ENCODE data around the gene CCDC157. TPM values are rescaled to one million over a fixed set of nuclear protein-coding genes. Genes with fewer than 3 reads are reported as not detected.

CCDC157 gene
- total and polyA plus RNA-seq, 9 of the 15 experiments (the other 6 are each of a cell fraction or from before 2014, with no cell fraction given), result 0.04 to 1.3 (median 0.68) TPM

DNA sequence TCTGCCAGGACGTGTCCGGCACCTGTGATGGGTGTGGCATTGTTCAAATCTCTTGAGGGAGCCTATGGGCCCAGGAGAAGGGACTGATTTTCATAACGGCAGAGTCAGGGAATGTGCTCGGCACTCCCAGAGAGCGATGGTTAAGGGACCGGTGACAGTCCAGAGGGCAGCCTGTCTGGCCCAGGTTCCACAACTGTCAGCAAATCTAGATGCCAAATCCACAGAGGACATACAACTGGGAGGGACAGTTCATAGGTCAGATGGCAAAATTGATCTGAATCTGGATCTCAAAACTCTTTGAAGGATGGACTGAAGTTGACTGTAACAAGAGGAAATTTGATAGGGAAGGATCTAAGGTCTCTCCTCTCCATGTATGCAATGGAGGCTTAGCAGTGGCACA lies 47.5 kb downstream of the CCDC157 start (continued):
- TF ChIP-seq, protein P1, sequence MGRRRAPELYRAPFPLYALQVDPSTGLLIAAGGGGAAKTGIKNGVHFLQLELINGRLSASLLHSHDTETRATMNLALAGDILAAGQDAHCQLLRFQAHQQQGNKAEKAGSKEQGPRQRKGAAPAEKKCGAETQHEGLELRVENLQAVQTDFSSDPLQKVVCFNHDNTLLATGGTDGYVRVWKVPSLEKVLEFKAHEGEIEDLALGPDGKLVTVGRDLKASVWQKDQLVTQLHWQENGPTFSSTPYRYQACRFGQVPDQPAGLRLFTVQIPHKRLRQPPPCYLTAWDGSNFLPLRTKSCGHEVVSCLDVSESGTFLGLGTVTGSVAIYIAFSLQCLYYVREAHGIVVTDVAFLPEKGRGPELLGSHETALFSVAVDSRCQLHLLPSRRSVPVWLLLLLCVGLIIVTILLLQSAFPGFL (CRISPR knock-in tag; IDR thresholded peaks at IDR 0.05), result no peak
- TF ChIP-seq, protein P2, sequence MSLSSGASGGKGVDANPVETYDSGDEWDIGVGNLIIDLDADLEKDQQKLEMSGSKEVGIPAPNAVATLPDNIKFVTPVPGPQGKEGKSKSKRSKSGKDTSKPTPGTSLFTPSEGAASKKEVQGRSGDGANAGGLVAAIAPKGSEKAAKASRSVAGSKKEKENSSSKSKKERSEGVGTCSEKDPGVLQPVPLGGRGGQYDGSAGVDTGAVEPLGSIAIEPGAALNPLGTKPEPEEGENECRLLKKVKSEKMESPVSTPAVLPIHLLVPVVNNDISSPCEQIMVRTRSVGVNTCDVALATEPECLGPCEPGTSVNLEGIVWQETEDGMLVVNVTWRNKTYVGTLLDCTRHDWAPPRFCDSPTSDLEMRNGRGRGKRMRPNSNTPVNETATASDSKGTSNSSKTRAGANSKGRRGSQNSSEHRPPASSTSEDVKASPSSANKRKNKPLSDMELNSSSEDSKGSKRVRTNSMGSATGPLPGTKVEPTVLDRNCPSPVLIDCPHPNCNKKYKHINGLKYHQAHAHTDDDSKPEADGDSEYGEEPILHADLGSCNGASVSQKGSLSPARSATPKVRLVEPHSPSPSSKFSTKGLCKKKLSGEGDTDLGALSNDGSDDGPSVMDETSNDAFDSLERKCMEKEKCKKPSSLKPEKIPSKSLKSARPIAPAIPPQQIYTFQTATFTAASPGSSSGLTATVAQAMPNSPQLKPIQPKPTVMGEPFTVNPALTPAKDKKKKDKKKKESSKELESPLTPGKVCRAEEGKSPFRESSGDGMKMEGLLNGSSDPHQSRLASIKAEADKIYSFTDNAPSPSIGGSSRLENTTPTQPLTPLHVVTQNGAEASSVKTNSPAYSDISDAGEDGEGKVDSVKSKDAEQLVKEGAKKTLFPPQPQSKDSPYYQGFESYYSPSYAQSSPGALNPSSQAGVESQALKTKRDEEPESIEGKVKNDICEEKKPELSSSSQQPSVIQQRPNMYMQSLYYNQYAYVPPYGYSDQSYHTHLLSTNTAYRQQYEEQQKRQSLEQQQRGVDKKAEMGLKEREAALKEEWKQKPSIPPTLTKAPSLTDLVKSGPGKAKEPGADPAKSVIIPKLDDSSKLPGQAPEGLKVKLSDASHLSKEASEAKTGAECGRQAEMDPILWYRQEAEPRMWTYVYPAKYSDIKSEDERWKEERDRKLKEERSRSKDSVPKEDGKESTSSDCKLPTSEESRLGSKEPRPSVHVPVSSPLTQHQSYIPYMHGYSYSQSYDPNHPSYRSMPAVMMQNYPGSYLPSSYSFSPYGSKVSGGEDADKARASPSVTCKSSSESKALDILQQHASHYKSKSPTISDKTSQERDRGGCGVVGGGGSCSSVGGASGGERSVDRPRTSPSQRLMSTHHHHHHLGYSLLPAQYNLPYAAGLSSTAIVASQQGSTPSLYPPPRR (CRISPR knock-in tag; IDR thresholded peaks at IDR 0.05; ENCODE audit: borderline replicate concordance), result no peak
- no peak for TF ChIP-seq GABPB1 (CRISPR knock-in tag; IDR thresholded peaks at IDR 0.05)
- no peak for TF ChIP-seq RAD51 (IDR thresholded peaks at IDR 0.05; ENCODE audit: borderline replicate concordance, low read depth)
- TF ChIP-seq ATF1 (CRISPR knock-in tag; IDR thresholded peaks at IDR 0.05), result no peak
- no peak for TF ChIP-seq ATF1 (tag; IDR thresholded peaks at IDR 0.05)
- TF ChIP-seq, protein P3, sequence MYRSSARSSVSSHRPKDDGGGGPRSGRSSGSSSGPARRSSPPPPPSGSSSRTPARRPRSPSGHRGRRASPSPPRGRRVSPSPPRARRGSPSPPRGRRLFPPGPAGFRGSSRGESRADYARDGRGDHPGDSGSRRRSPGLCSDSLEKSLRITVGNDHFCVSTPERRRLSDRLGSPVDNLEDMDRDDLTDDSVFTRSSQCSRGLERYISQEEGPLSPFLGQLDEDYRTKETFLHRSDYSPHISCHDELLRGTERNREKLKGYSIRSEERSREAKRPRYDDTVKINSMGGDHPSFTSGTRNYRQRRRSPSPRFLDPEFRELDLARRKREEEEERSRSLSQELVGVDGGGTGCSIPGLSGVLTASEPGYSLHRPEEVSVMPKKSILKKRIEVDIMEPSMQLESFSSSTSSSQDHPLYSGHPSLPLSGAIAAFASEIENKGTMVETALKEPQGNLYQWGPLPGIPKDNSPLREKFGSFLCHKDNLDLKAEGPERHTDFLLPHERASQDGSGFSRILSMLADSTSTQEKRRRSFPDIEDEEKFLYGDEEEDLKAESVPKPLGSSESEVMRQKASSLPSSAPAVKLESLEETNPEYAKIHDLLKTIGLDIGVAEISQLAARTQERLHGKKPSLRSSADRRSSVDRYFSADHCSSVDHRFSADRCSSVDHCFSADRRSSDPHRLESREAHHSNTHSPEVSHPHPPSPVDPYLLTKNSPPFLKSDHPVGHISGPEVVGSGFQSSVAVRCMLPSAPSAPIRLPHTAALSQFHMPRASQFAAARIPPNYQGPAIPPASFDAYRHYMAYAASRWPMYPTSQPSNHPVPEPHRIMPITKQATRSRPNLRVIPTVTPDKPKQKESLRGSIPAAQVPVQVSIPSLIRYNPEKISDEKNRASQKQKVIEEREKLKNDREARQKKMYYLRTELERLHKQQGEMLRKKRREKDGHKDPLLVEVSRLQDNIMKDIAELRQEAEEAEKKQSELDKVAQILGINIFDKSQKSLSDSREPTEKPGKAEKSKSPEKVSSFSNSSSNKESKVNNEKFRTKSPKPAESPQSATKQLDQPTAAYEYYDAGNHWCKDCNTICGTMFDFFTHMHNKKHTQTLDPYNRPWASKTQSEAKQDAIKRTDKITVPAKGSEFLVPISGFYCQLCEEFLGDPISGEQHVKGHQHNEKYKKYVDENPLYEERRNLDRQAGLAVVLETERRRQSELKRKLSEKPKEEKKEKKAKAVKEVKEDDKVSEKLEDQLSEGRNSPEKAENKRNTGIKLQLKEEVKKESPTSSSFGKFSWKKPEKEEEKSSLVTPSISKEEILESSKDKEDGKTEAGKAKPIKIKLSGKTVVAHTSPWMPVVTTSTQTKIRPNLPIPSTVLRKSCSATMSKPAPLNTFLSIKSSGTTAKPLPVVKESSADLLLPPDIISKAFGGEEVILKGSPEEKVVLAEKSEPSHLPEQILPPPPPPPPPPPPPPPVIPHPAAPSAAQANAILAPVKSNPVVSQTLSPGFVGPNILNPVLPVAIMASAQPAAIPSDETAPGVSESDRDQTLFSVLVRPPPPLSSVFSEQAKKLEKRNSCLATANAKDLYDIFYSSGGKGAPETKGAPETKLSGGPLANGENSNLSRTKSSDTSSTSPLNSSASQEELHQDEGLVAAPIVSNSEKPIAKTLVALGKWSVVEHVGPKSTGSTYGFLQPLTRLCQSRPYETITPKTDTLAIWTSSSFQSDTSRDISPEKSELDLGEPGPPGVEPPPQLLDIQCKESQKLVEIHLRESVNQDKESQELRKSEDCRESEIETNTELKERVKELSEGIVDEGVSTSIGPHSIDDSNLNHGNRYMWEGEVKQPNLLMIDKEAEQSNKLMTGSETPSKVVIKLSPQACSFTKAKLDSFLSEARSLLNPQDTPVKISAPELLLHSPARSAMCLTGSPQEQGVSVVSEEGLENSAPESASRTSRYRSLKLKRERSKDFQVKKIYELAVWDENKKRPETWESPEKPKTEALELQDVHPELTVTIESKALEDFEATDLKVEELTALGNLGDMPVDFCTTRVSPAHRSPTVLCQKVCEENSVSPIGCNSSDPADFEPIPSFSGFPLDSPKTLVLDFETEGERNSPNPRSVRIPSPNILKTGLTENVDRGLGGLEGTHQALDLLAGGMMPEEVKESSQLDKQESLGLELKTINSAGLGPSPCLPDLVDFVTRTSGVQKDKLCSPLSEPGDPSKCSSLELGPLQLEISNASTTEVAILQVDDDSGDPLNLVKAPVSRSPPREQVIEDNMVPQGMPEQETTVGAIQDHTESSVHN (IDR thresholded peaks at IDR 0.05; ENCODE audit: borderline replicate concordance in 1 of 2, low read depth in 1 of 2), result no peak
- TF ChIP-seq, protein P4, sequence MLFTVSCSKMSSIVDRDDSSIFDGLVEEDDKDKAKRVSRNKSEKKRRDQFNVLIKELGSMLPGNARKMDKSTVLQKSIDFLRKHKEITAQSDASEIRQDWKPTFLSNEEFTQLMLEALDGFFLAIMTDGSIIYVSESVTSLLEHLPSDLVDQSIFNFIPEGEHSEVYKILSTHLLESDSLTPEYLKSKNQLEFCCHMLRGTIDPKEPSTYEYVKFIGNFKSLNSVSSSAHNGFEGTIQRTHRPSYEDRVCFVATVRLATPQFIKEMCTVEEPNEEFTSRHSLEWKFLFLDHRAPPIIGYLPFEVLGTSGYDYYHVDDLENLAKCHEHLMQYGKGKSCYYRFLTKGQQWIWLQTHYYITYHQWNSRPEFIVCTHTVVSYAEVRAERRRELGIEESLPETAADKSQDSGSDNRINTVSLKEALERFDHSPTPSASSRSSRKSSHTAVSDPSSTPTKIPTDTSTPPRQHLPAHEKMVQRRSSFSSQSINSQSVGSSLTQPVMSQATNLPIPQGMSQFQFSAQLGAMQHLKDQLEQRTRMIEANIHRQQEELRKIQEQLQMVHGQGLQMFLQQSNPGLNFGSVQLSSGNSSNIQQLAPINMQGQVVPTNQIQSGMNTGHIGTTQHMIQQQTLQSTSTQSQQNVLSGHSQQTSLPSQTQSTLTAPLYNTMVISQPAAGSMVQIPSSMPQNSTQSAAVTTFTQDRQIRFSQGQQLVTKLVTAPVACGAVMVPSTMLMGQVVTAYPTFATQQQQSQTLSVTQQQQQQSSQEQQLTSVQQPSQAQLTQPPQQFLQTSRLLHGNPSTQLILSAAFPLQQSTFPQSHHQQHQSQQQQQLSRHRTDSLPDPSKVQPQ (CRISPR knock-in tag; IDR thresholded peaks at IDR 0.05; ENCODE audit: borderline replicate concordance), result no peak
- TF ChIP-seq ZNF583 (CRISPR knock-in tag; IDR thresholded peaks at IDR 0.05), result no peak
- TF ChIP-seq RBM39 (optimal IDR thresholded peaks at IDR 0.05; ENCODE audit: low read depth, low read length), result no peak
